ENCODE measurements around the gene CLK2. TPM values are rescaled to one million over a fixed set of nuclear protein-coding genes. Genes with fewer than 3 reads are reported as not detected.

Gene CLK2
- total and polyA plus RNA-seq, 2 of the 13 experiments (the other 11 are each of a cell fraction or from before 2014, with no cell fraction given), result 20.1 to 73.5 TPM

- TF ChIP-seq ZNF235 (CRISPR knock-in tag; IDR thresholded peaks at IDR 0.05; ENCODE audit: borderline replicate concordance), result no peak
- TF ChIP-seq THAP7 (CRISPR knock-in tag; IDR thresholded peaks at IDR 0.05), result 0 out of 2 replicates have a peak, but pooled peaks have one; percentile 31
- no peak for TF ChIP-seq EZH2 (conservative IDR thresholded peaks at IDR 0.05; ENCODE audit: low read depth, low read length)
- no peak for TF ChIP-seq ZNF17 (CRISPR knock-in tag; IDR thresholded peaks at IDR 0.05)
- 0 out of 2 replicates have a peak, but pooled peaks have one; percentile 72 for TF ChIP-seq SALL2 (CRISPR knock-in tag; IDR thresholded peaks at IDR 0.05)
- peak; percentile 78; the same call in 1 of the 2 replicates for TF ChIP-seq ARID2 (CRISPR knock-in tag; IDR thresholded peaks at IDR 0.05; ENCODE audit: borderline replicate concordance)
- no peak for TF ChIP-seq TBX3 (IDR thresholded peaks at IDR 0.05; ENCODE audit: borderline replicate concordance)
- TF ChIP-seq PRDM10 (CRISPR knock-in tag; IDR thresholded peaks at IDR 0.05; ENCODE audit: low read depth), result no peak
- TF ChIP-seq CBX2 (IDR thresholded peaks at IDR 0.05; ENCODE audit: low read depth, low read length), result no peak
- no peak for TF ChIP-seq CBX2 (CRISPR knock-in tag; IDR thresholded peaks at IDR 0.05; ENCODE audit: low read depth)
- peak; percentile 79 for TF ChIP-seq MXD3 (CRISPR knock-in tag; IDR thresholded peaks at IDR 0.05)
- no peak for TF ChIP-seq ZNF136 (CRISPR knock-in tag; IDR thresholded peaks at IDR 0.05; ENCODE audit: low read depth)
- TF ChIP-seq ZNF878 (CRISPR knock-in tag; IDR thresholded peaks at IDR 0.05), result peak; percentile 46; the same call in 1 of the 2 replicates
- TF ChIP-seq ZUFSP (CRISPR knock-in tag; IDR thresholded peaks at IDR 0.05; ENCODE audit: borderline replicate concordance), result no peak
- TF ChIP-seq PRPF4 (IDR thresholded peaks at IDR 0.05; ENCODE audit: low read depth, low read length, poor library complexity, severe bottlenecking), result no peak
- no peak for TF ChIP-seq FLYWCH1 (CRISPR knock-in tag; IDR thresholded peaks at IDR 0.05)
- peak; percentile 8; the same call in 1 of the 2 replicates for TF ChIP-seq RAD21 (CRISPR knock-in tag; IDR thresholded peaks at IDR 0.05)
- TF ChIP-seq ZNF556 (CRISPR knock-in tag; IDR thresholded peaks at IDR 0.05; ENCODE audit: borderline replicate concordance), result no peak
- no peak; the same call in 1 of the 2 replicates for TF ChIP-seq BRD4 (CRISPR knock-in tag; IDR thresholded peaks at IDR 0.05)
- peak; percentile 74; the same call in 1 of the 2 replicates for TF ChIP-seq TOPORS (CRISPR knock-in tag; IDR thresholded peaks at IDR 0.05)
- TF ChIP-seq NFKB2 (CRISPR knock-in tag; IDR thresholded peaks at IDR 0.05; ENCODE audit: borderline replicate concordance), result peak; percentile 75; the same call in 1 of the 2 replicates
- no peak for TF ChIP-seq SP5 (CRISPR knock-in tag; IDR thresholded peaks at IDR 0.05; ENCODE audit: borderline replicate concordance, low read depth)
- TF ChIP-seq SUZ12 (IDR thresholded peaks at IDR 0.05; ENCODE audit: low read depth, low read length), result peak; percentile 79
- TF ChIP-seq MAFK (conservative IDR thresholded peaks at IDR 0.05 in 1 of 2, IDR thresholded peaks at IDR 0.05 in 1 of 2; ENCODE audit: low read length in 2 of 2), result no peak
Observed at GRCh38 chr1:155261852-155262673, 11.2 kb downstream of the CLK2 start, which contains the start of gene SCAMP3 (continued).

Data from HepG2 (cell line).